HG03354 (cell line): ENCODE results near the gene MALRD1.

Experiments used
- ATAC-seq: cut with Tn5 transposase; IDR thresholded peaks from one replicate; pipeline ENCODE4 v1.9.1; 2021; ENCODE audit warnings: mild to moderate bottlenecking; ENCODE audit not compliant: unreplicated experiment, poor library complexity, severe bottlenecking

MALRD1 gene

DNA sequence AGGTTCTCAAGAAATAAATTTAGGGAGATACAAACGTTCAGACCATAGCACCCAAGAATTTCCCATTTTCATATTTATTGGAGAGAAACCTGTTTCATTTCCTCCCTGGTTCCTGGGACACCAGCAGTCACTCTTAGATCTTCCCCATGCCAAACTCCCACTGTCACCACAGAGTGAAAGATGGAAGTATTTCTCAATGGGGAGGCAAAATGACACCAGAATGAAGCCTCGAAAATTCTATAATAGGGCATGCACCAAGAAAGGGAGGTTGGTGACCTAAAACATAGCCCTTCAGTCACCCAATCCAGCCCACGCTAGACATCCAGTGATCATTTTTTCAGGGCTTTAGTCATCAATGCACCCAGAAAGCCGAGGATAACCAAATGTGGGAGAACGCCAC is 619.5 kb downstream of the MALRD1 start:
- ATAC-seq = no peak

DNA sequence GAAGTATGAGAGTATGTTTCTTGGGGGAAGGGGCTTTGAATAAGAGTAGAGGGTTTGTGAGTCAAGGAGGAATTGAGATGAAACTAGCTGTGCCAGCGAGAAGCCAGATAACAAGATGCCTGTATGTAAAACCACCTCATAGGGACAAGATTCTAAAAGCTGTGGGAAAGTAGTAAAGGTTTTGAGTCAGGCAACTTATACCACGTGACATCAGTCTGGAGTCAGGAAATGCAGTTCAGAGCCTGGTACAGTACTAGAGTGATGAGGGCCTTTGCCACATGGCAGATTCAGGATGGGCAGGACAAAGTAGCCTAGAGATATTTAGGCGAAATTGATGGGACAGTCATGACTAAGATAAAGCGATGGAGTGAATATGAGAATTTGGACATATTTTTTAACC is 627.5 kb downstream of the MALRD1 start:
- no peak for ATAC-seq

DNA sequence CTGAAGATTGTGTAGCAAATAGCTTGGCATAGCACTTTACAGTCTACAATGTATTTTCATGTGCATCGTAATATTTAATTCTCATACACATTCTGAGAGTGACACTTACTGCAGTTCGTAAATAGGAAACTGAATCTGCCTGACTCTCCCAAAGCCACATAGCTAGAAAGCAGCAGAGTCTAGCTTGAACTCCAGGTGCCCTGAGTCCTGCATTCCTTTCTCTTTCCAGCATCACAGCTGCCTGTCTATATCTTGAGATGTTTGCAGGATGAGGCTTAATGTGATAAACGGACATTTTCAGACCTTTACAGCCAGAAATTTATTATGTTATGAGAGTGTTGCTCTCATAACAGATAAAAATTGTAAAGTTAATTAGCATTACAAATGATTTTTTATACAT is 634.8 kb downstream of the MALRD1 start:
- ATAC-seq = no peak

DNA sequence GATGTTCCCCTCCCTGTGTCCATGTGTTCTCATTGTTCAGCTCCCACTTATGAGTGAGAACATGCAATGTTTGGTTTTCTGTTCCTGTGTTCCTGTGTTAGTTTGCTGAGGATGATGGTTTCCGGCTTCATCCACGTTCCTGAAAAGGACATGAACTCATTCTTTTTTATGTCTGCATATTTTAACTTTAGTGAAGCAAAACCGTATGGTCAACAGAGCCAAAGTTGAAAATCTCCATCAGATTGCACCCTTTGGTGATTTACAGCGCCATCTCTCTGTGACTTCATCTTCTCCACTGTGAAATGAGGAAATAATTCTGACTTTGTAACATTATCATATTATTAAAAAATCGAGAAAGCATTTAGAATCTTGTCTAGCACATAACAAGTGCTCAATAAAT is 635.4 kb downstream of the MALRD1 start:
- ATAC-seq = no peak

DNA sequence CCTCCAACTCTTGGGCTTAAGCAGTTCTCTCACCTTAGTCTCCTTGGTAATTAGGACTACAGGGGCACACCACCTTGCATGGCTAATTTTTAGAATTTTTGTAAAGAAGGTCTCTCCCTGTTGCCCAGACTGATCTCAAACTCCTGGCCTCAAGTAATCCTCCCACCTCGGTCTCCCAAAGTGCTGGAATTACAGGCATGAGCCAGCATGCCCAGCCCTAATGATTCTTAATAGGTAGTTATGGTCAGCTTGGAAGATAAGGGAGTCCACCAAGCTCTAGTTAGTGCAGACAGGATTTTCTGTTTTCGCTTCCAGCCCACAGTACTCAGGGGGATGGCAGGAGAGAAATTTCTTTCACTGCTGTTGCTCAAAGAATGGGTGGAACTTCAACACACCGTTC is 639.7 kb downstream of the MALRD1 start:
- no peak for ATAC-seq

DNA sequence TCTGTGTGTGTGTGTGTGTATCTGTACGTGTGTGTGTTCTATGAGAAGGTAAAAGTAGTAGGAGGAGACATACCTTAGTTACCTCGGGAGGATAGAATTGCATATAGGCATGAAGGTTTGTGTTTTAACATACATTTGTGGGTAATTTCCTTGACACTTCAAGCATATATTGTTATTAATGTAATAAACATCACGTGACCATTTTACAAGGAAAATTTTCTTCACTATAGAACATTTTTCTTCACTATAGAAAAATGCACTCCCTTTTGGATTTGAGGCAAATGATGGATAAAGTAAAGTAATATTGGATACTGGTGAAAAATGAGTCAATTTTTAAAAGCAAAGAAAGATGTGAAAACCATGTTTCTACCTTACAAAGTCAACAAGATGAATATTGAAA is 640.6 kb downstream of the MALRD1 start:
- no peak for ATAC-seq

DNA sequence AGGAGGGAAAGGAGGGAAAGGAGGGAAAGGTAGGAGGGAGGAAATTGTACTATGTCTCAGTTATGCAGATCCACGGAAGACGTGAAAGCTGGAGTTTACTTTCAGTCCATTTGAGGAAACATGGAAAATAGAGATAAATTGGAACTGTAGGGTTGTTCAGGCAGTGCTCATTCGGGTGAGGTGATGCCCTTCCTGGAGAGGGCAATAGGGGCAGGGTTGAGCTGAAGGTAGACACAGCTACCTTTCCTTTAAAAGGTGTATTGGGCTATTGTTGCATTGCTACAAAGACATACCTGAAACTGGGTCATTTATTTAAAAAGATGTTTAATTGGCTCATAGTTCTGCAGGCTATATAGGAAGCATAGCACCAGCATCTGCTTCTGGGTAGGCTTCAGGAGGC is 650.7 kb downstream of the MALRD1 start:
- ATAC-seq = no peak

DNA sequence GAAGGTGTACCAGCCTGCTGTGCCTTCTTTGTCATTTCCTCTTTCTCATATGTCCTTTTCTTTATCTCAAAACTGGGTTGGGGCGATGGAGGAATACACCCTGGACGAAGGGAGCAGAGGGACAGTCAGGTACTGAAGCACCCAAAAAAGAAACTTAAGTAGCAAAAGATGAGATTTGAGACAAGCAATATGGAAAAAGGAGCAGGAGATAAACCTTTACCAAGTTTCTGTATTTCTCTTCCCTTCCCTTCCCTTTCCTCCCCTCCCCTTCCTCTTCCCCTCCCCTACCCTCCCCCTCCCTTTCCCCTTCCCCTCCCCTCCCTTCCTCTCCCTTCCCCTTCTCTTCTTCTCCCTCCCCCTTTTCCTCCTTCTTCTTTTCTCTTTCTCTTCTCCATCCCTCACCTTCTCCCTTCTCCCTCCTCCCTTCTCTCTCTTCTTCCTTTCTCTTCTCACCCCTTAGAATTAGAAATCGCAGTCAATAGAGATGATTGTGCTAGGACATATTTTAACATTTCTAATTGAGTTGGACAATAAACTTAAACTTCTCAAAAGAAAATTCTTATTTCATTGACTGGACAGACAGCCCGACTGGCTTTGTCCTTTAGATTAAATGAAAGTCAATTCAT is 652.9 kb downstream of the MALRD1 start:
- ATAC-seq = no peak

DNA sequence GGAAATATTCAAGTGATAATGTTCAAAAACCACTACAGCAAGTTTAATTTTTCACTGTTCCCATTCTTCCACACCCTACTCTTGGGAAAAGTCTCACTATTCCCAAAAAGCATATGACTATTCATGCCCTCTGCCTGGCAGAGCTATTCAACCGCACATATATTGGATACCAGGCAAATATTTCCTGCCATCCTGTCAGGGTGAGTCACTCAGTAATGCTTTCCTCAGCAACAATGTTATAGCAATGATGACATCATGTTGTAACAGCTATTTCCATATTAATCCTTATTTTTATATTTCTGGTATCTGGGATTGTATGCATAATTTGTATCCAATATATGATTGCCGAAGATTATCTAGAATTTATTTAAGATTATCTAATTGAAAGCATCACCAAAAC is 653.6 kb downstream of the MALRD1 start:
- ATAC-seq = no peak

DNA sequence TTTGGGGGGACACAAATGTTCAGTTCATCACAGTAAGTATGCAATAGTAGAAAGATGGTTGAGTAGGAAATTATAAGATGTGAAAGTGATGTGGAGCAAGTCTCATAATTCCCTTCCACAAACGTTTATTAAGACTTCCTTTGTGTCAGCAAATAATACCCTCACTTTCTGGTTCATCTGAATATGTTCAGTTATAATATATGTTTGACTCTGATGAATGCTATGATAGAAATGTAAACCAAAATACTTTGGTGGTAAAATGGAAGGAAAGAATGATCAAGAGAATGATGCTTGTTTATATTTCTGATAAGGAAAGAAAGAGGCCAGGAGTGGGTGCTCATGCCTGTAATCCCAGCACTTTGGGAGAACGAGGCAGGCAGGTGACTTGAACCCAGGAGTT is 655.9 kb downstream of the MALRD1 start:
- no peak for ATAC-seq

DNA sequence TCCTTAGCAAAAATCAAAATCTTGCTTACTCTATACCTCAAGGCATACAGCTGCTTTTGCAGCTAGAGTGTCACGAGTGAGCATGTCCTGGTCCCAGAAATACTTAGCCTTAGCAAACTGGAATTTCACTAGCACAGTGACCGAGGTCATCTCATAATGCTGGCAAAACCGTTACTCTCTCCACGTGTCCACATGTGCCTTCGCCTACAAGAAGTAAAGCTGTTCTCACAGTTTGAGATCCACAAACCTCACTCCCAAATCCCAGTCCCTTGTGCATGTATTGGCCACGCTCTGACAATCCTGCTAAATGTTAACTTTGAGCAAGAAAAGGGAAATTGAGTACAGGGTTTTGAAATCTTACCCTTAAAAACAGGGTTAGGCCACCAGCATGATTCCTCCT is 656.6 kb downstream of the MALRD1 start:
- no peak for ATAC-seq

DNA sequence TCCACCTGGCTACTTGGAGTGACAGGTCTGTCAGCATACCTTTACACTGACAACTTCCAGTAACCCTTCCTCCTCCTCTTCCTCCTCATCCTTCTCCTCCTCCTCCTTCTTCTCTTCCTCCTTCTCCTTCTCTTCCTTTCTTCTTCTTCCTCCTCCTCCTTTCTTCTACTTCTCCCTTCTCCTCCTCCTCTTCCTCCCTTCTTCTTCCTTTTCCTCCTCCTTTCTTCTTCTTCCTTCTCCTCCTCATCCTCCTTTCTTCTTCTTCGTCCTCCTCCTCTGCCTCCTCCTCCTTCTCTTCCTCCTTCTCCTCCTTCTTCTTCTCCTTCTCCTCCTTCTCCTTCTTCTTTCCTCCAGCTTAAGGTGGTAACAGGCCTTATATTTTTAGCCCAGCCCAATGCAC is 658.3 kb downstream of the MALRD1 start:
- ATAC-seq = no peak

DNA sequence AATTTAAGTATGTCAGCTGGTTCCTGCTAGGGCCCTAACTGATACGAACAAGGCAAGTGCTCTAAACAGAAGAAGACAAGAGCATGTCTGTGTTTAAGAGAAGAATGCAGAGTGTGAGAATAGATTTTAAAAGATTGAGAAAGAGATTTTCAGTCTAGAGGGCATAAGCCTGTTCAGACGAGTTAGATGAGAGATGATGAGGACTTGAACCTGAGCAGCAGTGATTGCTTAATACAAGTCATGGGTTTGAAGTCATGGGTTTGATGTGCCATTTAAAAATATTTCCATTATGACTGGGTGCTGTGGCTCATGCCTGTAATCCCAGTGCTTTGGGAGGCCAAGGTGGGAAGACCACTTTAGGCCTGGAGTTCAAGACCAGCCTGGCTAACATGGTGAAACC is 658.8 kb downstream of the MALRD1 start:
- ATAC-seq = no peak

DNA sequence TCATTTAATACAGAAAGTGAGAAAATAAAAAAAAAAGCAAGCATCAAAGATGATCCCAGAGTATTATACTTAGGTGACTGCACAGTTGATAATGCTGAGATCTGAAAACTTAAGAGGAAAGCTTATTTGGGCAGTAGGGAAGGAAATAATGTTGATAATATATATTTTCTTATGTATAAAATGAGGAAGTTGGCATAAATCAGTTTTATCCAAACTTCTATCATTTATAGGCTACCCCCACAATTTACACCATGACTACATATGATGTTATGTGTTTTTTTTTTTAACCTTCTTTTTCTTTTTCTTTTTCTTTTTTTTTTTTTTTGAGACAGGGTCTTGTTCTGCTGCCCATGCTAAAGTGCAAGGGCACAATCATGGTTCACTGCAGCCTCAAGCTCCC is 659.4 kb downstream of the MALRD1 start:
- ATAC-seq = no peak

DNA sequence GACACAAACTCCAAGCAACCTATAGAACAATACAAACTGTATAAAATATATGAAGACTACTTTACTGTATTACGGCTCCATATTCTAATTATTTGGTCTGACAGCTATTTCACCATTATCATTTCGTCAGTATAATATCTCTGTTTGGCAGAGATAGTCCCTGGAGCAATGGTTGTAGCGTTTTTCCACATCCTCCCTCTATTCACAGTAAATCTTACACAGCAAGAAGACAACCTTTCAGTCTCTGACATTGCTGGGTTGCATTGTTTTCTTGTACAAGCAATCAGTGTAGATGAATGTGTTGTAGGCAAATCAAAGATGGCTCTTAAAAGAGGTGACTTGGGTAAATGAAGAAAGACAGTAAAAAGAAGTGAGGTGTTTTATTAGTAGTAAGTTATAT is 662.0 kb downstream of the MALRD1 start:
- ATAC-seq = no peak

DNA sequence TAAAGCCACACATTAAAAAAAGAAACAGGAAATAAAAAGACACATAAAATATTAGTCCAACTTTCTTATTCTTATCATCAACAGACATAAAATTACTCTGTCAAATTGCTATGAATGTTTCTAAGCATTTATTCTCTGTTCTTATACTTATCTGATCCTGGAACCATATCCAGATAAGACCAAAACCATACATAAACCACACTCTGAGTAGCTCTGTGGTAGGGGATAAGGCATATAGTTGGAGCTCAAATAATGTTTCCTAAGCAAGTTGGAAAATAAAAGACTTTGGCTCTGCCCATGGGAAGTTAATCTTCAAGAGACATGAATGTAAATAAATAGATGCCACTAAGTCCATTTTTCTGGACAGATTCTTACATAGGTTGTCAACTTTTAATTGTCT is 664.6 kb downstream of the MALRD1 start:
- ATAC-seq = no peak

DNA sequence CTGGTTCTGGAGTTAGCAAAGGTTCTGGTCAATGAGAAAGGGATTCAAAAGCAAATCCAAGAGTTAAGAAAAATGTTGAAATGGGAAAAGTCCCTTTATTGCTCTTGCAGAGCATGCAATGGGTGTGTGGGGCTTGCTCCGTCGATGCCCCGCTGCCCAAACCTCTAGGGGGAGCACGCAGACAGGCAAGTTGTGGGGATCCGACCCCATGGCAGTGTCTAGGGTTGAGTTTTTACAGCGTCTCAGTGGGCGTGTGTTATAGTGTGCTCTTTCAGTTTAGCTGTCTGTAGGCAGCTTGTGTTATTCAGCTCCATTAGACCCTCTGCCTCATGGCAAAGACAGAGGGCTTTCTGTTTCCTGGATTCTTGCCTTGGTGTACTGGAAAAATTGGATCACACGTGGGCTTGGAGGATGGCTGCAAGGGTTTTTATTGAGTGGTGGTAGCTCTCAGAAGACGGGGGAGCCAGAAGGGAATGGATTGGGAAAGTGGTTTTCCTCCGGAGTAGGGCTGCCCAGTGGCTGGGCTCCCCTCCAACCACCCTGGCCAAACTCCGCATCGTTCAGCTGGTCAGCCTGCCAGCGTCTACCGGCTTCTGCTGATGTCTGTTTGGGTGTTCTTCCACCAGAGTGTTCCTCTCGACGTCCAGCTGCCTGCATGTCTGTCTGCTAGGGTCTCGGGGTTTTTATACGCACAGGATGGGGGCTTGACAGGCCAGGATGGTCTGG is 665.4 kb downstream of the MALRD1 start:
- ATAC-seq = no peak

DNA sequence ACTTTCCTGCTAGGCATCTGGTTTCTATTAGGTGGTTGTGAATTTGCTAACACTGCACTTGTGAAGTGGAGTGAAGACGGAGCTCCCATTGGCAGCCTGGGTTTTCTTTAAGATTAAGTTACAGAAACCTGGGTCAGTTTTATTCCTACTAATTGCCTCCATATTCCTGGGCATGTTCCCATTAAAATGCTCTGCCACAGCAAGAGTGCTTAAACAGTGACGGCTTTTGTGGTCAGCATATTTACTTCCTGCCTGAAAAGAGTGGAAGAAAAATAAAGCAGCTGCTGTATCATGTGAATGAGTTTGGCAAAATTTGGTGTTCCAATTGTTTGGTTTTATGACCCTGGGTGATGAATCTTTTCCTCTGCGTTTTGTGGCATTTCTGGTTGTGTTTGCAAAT is 670.7 kb downstream of the MALRD1 start:
- no peak for ATAC-seq

DNA sequence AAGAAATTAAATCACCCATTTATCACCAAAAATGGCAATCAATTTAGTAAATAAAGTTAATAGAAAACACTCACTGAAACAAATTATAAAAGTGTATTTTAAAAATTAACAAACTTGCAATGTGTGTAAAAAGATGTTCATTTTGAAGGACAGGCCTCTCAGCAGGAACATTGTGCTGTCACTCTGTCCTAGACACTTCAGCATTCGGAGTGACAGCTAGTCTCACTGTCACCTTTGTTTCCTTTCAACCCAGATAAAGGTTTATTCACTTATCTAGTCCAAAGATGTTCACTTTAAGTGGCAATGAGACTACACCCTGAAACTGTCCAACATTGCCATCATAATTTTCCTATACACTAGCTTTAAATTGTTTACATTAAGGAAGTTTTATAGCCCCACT is 675.7 kb downstream of the MALRD1 start:
- ATAC-seq = no peak

DNA sequence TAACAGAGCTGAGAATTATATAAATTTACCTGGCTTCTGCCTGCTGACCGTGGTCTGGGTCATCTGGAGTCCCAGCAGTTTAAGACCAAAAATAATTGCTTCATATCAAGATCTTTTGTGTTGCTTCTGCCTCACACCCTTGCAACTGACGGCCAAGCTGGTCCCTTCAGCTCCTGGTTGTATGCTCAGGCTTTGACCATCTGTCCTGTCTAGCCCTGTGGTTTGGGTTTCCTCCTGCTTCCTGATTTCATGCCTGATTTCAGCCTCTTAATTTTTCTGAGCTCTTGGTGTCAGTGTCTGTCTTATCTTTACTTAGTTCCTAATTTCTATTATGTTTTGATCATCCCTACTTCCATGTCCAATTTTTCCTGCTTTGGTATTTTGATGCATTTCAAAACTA is 679.8 kb downstream of the MALRD1 start:
- no peak for ATAC-seq

DNA sequence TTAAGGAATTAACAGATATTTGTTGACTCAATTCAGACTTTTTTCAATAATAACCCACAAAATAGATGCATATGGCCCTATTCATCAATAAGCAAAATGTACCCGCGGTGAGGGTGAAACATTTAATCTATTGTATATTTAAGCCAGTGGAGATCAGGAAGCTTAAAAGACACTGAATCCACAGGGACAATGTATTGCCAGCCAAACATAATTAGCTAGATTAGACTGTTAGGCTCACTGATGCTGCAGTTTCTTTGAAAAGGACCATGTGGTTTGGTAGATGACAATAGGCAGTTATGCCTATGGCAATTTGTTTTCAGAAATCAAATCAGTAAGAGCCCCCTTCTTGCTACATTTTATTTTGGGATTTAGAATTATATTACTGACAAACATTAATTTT is 680.4 kb downstream of the MALRD1 start:
- no peak for ATAC-seq
